HK-2 (cell line): ENCODE data around the gene RAB8A.
"Not testable (repeated sequence)": the region's sequence is repeated elsewhere in the genome, so short reads cannot be mapped to it uniquely, and the experiment has no call there.

Experiments
- DNase-seq: peaks from one replicate; pipeline ENCODE4 v3.0.0-alpha.2; 2018; ENCODE audit not compliant: unreplicated experiment

RAB8A gene

DNA sequence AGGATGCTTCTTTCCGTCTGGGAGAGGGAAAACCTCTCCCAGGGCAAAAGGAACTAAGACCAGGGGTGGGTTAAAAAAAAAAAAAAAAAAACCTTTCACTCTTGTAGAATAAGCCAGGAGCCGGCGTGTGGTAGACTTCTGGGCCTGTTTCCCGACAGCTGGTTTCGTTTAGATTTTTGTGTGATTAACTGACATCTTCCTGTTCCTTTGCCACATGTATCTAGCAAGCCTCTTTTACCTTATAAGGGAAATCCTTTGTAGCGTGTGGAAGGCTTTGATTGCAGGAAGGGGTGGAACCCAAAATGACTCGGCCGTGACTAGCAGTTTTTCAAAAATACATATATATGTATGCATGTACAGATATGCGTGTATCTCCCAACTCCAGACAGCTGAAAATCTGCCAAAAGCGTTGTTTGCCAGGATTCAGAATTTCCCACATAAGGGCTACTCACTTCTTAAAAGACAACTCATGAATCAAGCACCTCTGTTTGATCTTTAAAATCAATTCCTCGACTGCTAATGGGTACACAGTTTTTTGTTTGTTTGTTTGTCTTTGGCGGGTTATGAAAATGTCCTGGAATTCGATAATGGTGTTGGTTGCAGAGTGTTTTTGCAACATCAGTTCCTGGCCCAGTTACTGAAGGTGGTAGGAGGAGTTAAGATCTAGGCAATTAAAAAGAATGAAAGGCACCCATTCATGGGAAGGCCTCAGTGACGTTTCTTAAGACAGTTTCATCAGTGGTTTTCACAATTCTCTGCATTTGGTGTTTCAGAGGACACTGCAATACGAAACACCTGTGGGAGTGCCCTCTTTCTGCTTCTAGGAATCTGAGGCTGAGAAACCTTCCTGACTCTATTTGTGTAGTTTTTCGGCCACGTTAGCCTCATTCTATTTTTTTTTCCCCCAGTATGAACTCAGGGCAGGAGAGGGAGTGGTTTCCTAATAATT, 32.7 kb upstream of the RAB8A start:
- DNase-seq: peak; percentile 63

DNA sequence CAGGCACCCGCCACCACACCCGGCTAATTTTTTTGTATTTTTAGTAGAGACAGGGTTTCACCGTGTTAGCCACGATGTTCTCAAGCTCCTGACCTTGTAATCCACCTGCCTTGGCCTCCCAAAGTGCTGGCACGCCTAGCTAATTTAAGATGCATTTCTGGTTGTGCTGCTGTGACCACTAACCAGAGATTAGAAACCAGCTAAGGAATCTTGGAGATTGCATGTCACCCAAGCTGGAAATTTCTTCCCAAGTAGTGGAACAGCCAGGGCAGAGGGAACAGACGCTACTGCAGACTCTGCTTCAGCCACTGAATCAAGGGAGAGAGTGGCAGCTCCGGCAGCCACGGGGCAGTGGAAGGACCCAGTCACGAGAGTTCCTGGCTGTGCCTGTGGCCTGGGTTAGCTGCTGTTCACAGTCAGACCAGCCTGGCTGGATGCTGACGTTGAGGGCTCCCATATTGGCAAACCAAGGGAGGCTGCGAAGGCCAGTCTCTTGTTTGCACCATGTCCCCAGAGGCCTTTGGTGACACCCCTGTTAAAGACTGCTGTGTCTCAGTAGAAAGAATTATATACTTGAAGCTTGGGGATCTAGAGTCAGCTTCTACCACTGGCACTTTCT, 27.5 kb upstream of the RAB8A start:
- DNase-seq: no peak

DNA sequence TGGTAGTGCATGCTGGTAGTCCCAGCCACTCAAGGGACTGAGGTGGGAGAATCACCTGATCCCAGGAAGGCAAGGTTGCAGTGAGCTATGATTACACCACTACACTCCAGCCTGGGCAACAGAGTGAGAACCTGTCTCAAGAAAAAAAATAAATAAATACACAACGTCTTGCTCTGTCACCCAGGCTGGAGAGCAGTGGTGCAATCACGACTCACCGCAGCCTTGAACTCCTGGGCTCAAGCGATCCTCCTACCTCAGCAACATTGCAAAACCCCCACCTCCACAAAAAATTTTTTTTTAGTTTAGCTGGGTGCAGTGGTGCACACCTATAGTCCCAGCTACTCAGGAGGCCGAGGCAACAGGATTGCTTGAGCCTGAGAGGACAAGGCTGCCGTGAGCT, 26.6 kb upstream of the RAB8A start:
- no peak for DNase-seq

DNA sequence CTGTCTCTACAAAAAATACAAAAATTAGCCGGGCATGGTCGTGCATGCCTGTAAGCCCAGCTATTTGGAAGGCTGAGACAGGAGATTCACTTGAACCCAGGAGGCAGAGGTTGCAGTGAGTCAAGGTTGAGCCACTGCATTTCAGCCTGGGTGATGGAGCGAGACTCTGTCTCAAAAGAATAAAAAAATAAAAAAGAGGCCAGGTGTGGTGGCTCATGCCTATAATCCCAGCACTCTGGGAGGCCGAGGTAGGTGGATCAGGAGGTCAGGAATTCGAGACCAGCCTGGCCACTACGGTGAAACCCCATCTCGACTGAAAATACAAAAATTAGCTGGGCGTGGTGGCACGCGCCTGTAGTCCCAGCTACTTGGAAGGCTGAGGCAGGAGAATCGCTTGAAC, 24.3 kb upstream of the RAB8A start:
- DNase-seq: not testable (repeated sequence)

DNA sequence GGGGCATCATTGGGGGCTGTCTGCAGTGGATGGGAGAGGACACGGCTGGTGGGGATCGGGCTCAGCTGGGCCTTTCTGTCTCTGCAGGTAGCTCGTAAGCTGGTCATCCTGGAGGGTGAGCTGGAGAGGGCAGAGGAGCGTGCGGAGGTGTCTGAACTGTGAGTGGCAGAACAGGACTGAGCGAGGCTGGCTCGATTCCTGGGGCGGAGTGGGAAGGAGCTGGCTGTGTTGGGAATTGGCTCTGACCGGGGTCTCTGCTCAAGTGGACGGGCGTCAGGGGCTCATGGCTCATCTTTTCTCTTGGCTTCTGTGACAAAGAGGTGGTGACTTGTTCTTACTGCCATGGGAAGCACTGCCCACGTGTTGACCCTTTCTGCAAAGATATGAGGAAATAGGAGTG, 23.7 kb upstream of the RAB8A start:
- DNase-seq: no peak

DNA sequence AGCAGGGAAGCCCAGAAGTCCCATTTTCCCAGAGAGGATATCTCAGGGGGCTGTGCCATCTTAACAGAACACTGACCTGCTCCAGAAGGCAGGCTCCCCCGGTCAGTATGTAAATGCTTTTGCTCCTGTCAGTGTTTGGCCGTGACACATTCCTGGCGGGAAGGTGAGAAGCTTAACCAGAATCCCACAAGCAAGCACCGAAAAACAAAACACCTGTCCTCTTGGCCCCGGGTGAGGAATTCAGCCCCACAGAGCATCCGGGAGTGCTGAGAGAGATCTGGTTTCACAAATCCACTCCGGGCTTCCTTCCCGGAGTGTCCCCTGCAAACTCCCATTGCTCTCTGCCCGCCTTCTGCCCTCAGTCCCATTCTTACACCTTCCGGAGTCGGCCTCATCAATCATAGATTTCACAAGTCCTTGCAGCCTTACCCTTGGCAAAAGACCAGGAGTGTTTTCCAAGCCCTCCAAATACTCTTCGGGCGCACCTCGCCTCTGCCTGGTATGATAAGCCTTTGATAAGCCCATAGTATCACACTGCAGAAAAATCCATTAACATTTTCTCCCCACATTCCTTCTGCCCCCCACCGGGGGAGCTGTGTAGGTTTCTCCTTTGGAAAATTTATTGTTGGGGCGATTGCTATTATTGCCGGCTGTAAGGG, 23.2 kb upstream of the RAB8A start:
- DNase-seq: no peak

DNA sequence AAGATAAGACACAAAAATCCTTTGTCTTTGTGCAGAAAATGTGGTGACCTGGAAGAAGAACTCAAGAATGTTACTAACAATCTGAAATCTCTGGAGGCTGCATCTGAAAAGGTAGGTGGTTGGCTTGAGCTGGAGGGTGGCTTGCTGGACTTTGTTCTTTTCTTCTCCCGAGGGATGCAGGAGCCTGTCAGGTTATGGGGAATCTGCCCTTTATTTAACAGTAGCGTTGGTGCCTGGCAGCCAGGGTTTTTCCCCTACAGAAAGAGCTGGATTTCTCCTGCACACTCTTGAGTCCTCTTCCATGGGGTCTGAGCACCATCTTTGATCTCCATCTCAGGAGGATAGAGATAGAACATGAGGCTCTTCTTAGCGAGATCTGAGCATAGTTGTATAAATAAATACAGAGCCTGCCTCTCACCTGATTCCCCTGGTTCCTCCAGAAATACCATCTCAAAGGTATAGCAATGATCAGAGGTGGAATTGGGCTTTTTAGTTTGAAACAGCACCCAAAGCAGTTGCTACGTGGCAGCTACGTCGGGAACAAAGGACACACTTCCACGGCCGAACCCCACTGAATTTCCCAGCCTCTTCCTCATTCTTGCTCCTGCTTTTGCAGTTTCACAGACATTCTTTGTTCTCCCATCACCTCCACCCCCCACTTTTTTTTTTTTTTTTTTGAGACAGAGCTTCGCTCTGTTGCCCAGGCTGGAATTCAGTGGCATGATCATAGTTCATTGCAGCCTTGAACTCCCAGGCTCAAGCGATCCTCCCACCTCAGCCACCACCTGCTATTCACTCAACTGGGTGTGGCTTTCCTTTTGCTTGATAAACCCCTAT, 22.5 kb upstream of the RAB8A start:
- no peak for DNase-seq

DNA sequence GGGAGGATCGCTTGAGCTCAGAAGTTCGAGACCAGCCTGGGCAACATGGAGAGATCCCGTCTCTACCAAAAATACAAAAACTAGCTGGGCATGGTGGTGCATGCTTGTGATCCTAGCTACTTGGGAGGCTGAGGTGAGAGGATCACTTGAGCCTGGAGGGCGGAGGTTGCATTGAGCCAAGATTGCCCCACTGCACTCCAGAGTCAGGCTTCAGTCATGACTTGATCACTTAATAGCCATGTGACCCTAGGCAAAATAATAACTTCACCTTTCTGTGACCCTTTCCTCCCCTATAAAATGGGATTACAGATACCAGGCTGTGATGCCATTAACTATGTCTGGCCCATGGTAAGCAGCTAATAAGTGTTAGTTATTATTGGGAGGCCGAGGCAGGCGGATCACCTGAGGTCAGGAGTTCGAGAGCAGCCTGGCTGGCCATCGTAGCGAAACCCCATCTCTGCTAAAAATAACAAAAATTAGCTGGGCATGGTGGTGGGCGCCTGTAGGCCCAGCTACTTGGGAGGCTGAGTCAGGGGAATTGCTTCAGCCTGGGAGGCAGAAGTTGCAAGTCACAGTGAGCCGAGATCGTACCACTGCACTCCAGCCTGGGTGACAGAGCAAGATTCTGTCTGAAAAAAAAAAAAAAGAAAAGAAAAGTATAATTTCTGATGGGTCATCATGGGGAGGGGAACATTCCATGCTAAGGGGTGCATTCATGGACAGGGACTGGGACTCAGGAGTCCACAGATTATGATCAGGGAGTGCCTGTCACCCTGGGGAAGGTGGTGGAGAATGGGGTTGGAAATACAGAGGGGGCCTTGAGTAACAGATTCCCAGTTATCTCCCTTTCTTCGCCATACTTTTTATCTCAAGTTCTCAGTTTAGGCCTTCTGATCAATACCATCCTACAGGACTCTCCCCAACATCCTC, 19.9 kb upstream of the RAB8A start:
- no peak for DNase-seq

DNA sequence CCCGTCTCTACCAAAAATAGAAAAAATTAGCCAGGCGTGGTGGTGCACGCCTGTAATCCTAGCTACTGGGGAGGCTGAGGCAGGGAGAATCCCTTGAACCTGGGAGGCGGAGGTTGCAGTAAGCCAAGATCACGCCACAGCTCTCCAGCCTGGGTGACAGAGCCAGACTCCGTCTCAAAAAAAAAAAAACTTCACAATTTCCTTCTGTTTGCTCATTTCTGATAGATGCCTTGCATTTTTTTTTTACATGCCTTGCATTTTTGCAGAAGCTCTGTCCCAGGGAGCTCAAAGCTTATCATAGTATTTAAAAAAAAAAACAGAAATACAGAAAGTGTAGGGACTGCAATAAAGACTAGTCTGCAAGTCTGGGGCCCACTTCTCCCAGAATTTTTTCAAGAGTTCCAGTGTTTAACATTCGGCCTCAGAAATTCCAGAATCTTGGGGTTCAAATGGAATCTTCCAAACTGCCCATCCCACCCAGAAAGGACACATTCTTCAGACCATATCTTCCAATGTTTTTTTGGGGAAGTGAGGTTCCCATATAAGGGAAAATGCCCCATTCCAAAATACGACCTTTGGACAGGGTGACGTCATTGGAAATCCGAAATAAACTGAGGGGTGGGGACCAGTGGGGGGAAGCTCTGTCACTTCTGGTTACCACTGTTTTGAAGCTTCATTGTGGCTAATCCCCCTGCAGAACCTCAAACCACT, 17.2 kb upstream of the RAB8A start:
- DNase-seq: no peak

DNA sequence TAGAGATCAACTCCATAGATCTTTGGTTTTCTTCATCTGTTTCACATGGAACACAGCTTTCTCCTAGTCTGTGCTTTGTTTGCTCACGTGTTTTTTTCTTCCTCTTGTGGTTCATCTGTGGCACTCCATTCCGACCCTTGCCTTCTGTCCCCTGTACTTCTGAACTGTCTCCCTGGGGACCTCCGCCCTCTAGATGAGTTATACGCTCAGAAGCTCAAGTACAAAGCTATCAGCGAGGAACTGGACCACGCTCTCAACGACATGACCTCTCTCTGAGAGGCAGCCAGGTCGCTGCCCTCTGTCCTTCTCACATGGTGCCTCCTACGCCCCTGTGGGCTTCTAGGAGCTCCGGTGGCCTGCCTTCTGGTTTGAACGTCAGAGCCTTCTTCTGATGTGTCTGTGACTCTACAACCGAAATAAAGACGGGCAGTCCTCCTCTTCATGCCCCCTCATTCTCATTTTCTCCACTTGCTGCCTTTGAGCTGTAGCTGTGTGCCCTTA, 16.6 kb upstream of the RAB8A start:
- no peak for DNase-seq

DNA sequence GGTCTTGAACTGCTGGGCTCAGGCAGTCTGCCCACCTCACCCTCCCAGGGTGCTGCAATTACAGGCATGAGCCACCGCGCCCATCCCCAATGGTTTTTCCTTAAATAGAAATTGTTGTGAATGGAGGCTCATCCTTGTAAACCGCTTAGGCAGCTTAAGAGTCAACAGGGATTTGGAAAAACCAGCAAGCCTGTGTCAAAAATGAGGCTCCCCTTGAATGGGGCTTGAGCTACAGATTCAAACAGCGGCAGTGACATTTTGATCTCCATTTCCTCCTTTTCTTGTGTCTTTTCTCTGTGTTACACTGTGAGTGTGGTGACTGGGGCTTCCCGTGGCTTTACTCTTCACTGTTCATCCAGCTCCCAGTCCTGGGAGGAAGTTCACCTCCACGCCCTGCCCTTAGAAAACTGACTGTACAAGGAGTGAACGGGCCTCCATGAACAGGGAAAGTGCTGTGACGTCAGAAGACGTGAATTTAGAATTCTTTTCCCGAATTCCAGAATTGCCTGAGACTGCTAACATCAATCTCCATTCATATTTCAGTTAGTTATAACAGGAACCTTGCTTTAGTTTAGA, 15.3 kb upstream of the RAB8A start:
- DNase-seq: no peak

DNA sequence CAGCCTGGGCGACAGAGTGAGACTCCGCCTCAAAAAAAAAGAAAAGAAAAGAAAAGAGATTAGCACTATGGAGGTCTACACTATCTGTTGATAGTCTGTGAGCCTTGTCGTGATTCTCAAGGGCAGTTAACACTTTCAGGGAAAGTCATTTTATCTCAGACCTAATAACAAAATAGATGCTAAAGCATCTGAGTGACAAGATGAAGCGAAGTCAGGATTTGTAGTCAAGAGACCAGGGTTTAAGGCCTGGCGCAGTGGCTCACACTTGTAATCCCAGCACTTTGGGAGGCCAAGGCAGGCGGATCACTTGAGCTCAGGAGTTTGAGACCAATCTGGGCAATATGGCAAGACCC, 13.3 kb upstream of the RAB8A start:
- DNase-seq: no peak

DNA sequence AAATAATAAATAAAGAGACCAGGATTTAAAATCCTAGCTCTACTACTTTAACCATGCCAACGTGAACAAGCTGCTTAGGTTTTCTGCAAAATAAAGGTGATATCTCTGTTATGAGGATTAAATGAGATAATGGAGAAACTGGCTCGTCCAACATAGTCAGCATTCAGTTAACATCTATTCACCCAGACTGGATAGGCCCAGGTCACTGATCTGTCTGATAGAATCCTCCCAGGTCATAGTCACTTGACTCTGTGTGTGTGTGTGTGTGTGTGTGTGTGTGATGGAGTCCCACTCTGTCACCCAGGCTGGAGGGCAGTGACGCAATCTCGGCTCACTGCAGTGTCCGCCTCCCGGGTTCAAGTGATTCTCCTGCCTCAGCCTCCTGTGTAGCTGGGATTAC, 12.9 kb upstream of the RAB8A start:
- DNase-seq: no peak

DNA sequence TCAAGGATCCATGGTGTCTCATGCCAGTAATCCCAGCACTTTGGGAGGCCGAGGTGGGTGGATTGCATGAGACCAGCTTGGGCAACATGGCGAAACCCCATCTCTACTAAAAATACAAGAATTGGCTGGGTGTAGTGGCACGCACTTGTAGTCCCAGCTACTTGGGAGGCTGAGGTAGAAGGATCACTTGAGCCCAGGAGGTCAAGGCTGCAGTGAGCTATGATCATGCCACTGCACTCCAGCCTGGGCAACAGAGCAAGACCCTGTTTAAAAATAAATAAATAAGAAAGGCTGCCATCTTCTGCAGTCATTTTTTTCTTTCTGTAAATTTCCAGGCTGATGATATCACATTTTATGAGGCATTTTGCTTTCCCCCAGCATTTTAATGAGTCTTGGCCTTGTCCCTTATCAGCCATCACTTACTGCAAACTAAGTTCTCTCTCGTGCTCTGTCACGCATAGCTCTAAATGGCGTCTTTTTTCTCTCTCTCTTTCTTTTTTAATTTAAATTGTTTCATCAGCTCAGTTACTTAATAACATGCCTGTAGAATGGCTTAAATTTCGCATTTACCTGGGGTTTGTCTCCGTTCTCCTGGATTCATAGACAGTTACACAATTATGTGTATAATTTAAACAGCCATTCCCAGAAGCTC, 12.2 kb upstream of the RAB8A start:
- not testable (repeated sequence) for DNase-seq

DNA sequence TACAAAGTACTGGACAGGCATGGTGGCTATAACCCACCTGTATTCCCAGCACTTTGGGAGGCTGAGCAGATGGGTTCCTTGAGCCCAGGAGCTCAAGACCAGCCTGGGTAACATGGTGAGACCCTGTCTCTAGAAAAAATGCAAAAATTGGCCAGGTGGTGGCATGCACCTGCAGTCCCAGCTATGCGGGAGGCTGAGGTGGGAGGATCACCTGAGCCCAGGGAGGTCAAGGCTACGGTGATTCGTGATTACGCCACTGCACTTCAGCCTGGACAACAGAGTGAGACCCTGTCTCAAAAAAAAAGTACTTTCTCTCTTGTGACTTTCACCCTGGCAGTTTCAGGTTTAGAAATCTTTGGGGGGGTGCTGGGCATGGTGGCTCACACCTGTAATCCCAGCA, 11.2 kb upstream of the RAB8A start:
- DNase-seq: no peak

DNA sequence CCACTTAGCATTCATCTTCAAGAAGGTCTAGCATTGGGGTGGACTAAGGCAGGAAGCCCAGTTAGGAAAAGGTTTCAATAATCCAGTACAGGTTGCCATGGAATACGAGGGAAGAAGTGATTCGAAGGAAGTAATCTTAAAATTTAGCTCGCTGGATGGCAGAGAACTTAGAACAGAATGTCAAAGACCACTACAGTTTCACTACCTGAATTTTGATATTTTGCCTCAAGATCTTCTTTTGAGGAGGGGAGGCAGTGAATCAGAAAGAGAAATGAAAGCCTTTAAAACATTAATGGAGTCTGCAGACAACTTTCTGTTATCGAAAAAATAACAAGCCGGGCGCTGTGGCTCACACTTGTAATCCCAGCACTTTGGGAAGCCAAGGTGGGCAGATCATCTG, 7.0 kb upstream of the RAB8A start:
- no peak for DNase-seq

DNA sequence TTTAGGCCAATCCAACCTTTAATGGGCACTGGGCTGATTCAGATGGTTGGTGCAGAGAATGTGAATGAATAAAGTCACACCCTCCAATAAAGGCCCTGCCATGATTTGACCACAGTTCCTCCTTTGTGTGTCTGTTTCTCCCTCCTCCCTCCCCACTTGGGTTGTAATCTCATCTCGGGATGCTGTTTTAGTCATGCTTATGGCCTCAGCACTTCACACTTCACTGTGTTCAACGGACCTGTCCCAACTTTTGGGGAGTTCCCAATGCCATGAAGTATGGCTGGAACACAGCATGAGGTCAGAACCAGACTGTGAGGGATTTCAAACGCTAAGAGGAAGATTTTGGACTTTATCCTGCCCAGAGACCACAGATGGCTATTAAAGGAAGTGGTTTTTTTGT, 5.6 kb upstream of the RAB8A start:
- DNase-seq: peak; percentile 35

DNA sequence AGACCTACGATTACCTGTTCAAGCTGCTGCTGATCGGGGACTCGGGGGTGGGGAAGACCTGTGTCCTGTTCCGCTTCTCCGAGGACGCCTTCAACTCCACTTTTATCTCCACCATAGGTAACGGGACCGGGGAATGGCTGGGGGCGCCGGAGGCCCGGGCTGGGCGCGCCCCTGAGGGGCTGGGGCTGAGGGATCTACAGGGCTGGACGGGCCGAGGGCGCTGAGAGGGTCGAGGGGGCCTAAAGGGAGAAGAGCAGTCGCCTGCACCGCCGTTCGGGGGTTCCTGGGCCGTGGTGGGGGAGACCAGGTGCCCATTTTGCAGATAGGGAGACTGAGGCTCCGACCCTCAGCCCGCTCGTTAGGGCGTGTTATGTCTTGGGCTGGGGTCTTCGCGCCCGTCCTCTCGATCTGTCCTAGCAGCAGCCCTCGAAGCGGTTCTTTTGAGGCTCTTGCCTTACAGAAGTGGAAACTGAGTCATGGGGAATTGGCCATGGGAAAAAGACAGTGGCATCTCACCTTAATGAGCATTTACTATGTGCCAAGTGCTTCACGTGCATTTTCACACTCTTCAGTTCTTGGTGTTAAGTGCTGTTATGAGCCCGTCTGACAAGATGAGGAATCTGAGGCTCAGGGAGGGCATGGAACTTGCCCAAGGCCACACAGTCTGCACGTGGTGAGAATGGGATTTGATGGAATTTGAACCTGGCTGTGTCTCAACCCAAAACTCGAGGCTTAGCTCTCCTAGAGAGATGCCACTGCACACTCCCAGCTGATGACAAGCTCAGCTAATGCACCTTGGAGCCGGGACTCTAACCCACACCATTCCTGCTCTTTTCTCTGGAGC, 442 bp downstream of the RAB8A start:
- no peak for DNase-seq
